NB4 (cell line): Measurements from ENCODE around the gene PTH2R.

ENCODE experiments used
- CTCF ChIP-seq: IDR thresholded peaks from one replicate; pipeline ENCODE4 v1.5.1; 2012; ENCODE audit warnings: low read depth, low read length
- MAX ChIP-seq: IDR thresholded peaks from 2 replicates; pipeline ENCODE4 v1.6.1; 2011; ENCODE audit warnings: low read depth, low read length
- POLR2A ChIP-seq: IDR thresholded peaks from 2 replicates; pipeline ENCODE4 v1.6.1; 2011; ENCODE audit warnings: mild to moderate bottlenecking; ENCODE audit not compliant: insufficient read length; ENCODE audit errors: extremely low read depth

- no peak for TF ChIP-seq MAX
- TF ChIP-seq POLR2A = no peak
- no peak for TF ChIP-seq CTCF
Measured at GRCh38 chr2:208501206-208501605, 94.6 kb downstream of the PTH2R start.
